ENCODE results near the gene HOXB13.

GRCh38 chr17:48693178-48693577, 35.4 kb downstream of the HOXB13 start:
- TF ChIP-seq EP300 (IDR thresholded peaks at IDR 0.05), result no peak
- TF ChIP-seq CTCF (IDR thresholded peaks at IDR 0.05), result no peak
